Measurements from ENCODE around the gene CDK14.
"Not testable (repeated sequence)": the region's sequence is repeated elsewhere in the genome, so short reads cannot be mapped to it uniquely, and the experiment has no call there.

The CDK14 gene

GRCh38 chr7:90726623-90727022, 130.5 kb downstream of the CDK14 start:
- Histone ChIP-seq H3K4me3 (ENCODE audit: low read depth, low read length) (no peak overlapping the region), H3K36me3 (no peaks in the 10 kb centered on the region), H3K9me3 (ENCODE audit: severe bottlenecking) (no peaks in the 10 kb centered on the region), H3K27ac (no peak overlapping the region), H3K27me3 (ENCODE audit: insufficient read depth, low read depth, severe bottlenecking) (no peaks in the 10 kb centered on the region)
- DNase-seq = no peak
- TF ChIP-seq CTCF (IDR thresholded peaks at IDR 0.05; ENCODE audit: low read depth, low read length) = no peak

- no peaks in the 10 kb centered on the region for H3K9me3 ChIP-seq (ENCODE audit: severe bottlenecking)
- no peaks in the 10 kb centered on the region for H3K27me3 ChIP-seq (ENCODE audit: insufficient read depth, low read depth, severe bottlenecking)
- no peak overlapping the region for H3K4me3 ChIP-seq (ENCODE audit: low read depth, low read length)
- no peak for DNase-seq
- no peak for TF ChIP-seq CTCF (IDR thresholded peaks at IDR 0.05; ENCODE audit: low read depth, low read length)
- no peak overlapping the region for H3K27ac ChIP-seq
- H3K36me3 ChIP-seq = no peaks in the 10 kb centered on the region
Observed at GRCh38 chr7:90727412-90727811, 131.3 kb downstream of the CDK14 start.

- Histone ChIP-seq H3K9me3 (ENCODE audit: severe bottlenecking) (no peaks in the 10 kb centered on the region), H3K36me3 (no peaks in the 10 kb centered on the region), H3K27ac (no peak overlapping the region), H3K4me3 (ENCODE audit: low read depth, low read length) (no peak overlapping the region), H3K27me3 (ENCODE audit: insufficient read depth, low read depth, severe bottlenecking) (no peaks in the 10 kb centered on the region)
- no peak for DNase-seq
- no peak for TF ChIP-seq CTCF (IDR thresholded peaks at IDR 0.05; ENCODE audit: low read depth, low read length)
Observed at GRCh38 chr7:90728568-90728967, 132.4 kb downstream of the CDK14 start.

- H3K27ac ChIP-seq; H3K4me3 ChIP-seq (ENCODE audit: low read depth, low read length); H3K9me3 ChIP-seq (ENCODE audit: severe bottlenecking); H3K36me3 ChIP-seq; DNase-seq; H3K27me3 ChIP-seq (ENCODE audit: insufficient read depth, low read depth, severe bottlenecking): not testable (repeated sequence)
Observed at GRCh38 chr7:90735611-90736280, 139.6 kb downstream of the CDK14 start.

GRCh38 chr7:90736316-90736715, 140.2 kb downstream of the CDK14 start:
- Histone ChIP-seq H3K9me3 (ENCODE audit: severe bottlenecking) (peaks cover 3% of the 10 kb centered on the region), H3K4me3 (ENCODE audit: low read depth, low read length) (no peak overlapping the region), H3K27ac (no peak overlapping the region), H3K36me3 (no peaks in the 10 kb centered on the region), H3K27me3 (ENCODE audit: insufficient read depth, low read depth, severe bottlenecking) (no peaks in the 10 kb centered on the region)
- no peak for TF ChIP-seq CTCF (IDR thresholded peaks at IDR 0.05; ENCODE audit: low read depth, low read length)
- DNase-seq = no peak

GRCh38 chr7:90736968-90737939, 141.1 kb downstream of the CDK14 start:
- no peak for DNase-seq
- Histone ChIP-seq H3K27me3 (ENCODE audit: insufficient read depth, low read depth, severe bottlenecking) (no peaks in the 10 kb centered on the region), H3K36me3 (no peaks in the 10 kb centered on the region), H3K27ac (no peak overlapping the region), H3K9me3 (ENCODE audit: severe bottlenecking) (peaks cover 3% of the 10 kb centered on the region), H3K4me3 (ENCODE audit: low read depth, low read length) (no peak overlapping the region)
- TF ChIP-seq CTCF (IDR thresholded peaks at IDR 0.05; ENCODE audit: low read depth, low read length) = no peak
